Mesenchymal stem cell (in vitro differentiated cells and primary cell): ENCODE data around the gene CAPZB.

Source experiments
- DNase-seq: peaks from one replicate; pipeline ENCODE4 v3.0.0-alpha.2; 2013
- H2AFZ ChIP-seq: one replicate; pipeline ENCODE4 v1.6.1; 2013; ENCODE audit warnings: low read depth, mild to moderate bottlenecking, control low read depth, inconsistent platforms, low read length, moderate library complexity
- H2AK5ac ChIP-seq: 2 replicates; pipeline ENCODE4 v1.6.1; 2013; ENCODE audit warnings: low read length, moderate library complexity, mild to moderate bottlenecking, inconsistent platforms; ENCODE audit not compliant: severe bottlenecking
- H2BK120ac ChIP-seq: one replicate; pipeline ENCODE4 v1.6.1; 2013; ENCODE audit warnings: low read depth, mild to moderate bottlenecking, inconsistent platforms, low read length, moderate library complexity
- H2BK12ac ChIP-seq, 2 experiments: one replicate each; pipeline ENCODE4 v1.6.1; 2013; ENCODE audit warnings: inconsistent platforms in 2 of 2, low read length in 2 of 2, mild to moderate bottlenecking in 2 of 2, moderate library complexity in 2 of 2, control low read depth in 1 of 2
- H2BK15ac ChIP-seq: one replicate; pipeline ENCODE4 v1.6.1; 2013; ENCODE audit warnings: mild to moderate bottlenecking, low read depth, inconsistent platforms; ENCODE audit not compliant: poor library complexity, severe bottlenecking
- H2BK5ac ChIP-seq: 2 replicates; pipeline ENCODE4 v1.6.1; 2013; ENCODE audit warnings: low read depth, mild to moderate bottlenecking, low read length, control low read depth, inconsistent platforms; ENCODE audit not compliant: poor library complexity, severe bottlenecking
- H3K14ac ChIP-seq, 2 experiments: one replicate each; pipeline ENCODE4 v1.6.1; 2013; ENCODE audit warnings: inconsistent platforms in 2 of 2, low read length in 2 of 2, control low read depth in 1 of 2, mild to moderate bottlenecking in 1 of 2, moderate library complexity in 1 of 2
- H3K18ac ChIP-seq, 2 experiments: one replicate each; pipeline ENCODE4 v1.6.1; 2013; ENCODE audit warnings: inconsistent platforms in 2 of 2, low read length in 2 of 2, control low read depth in 1 of 2, low read depth in 1 of 2, mild to moderate bottlenecking in 1 of 2
- H3K23ac ChIP-seq, 2 experiments: one replicate each; pipeline ENCODE4 v1.6.1; 2013; ENCODE audit warnings: inconsistent platforms in 2 of 2, low read length in 2 of 2, mild to moderate bottlenecking in 2 of 2, moderate library complexity in 2 of 2, control low read depth in 1 of 2
- H3K27ac ChIP-seq: 2 replicates; pipeline ENCODE4 v1.5.1; 2013; ENCODE audit warnings: mild to moderate bottlenecking, moderate library complexity, low read length, control low read depth, inconsistent platforms; ENCODE audit not compliant: poor library complexity, severe bottlenecking
- H3K27me3 ChIP-seq, 2 experiments: 2 replicates each; pipeline versions ENCODE4 v1.6.1 to v1.7.0; 2013; ENCODE audit warnings: low read length in 2 of 2, mild to moderate bottlenecking in 2 of 2, moderate library complexity in 2 of 2, control low read depth in 1 of 2, inconsistent platforms in 1 of 2; ENCODE audit not compliant: control insufficient read depth in 1 of 2, insufficient read depth in 1 of 2
- H3K36me3 ChIP-seq, 2 experiments: 2 replicates each; pipeline versions ENCODE4 v1.6.1 to v1.7.0; 2013; ENCODE audit warnings: low read length in 2 of 2, control low read depth in 1 of 2, inconsistent platforms in 1 of 2, low read depth in 1 of 2, mild to moderate bottlenecking in 1 of 2; ENCODE audit not compliant: insufficient read depth in 2 of 2, control insufficient read depth in 1 of 2
- H3K4ac ChIP-seq, 2 experiments: one replicate each; pipeline ENCODE4 v1.6.1; 2013; ENCODE audit warnings: inconsistent platforms in 2 of 2, low read length in 2 of 2, mild to moderate bottlenecking in 2 of 2, moderate library complexity in 2 of 2, control low read depth in 1 of 2, low read depth in 1 of 2
- H3K4me1 ChIP-seq: 2 replicates; pipeline ENCODE4 v1.6.1; 2013; ENCODE audit warnings: low read depth, low read length, control low read depth; ENCODE audit not compliant: control insufficient read depth, insufficient read depth
- H3K4me2 ChIP-seq: 2 replicates; pipeline ENCODE4 v1.6.1; 2013; ENCODE audit warnings: low read length, mild to moderate bottlenecking, inconsistent platforms; ENCODE audit not compliant: poor library complexity, severe bottlenecking
- H3K4me3 ChIP-seq, 2 experiments: 2 replicates each; pipeline versions ENCODE4 v1.5.1 to v1.7.0; 2013; ENCODE audit warnings: low read length in 2 of 2, mild to moderate bottlenecking in 2 of 2, control low read depth in 1 of 2, low read depth in 1 of 2; ENCODE audit not compliant: insufficient read depth in 1 of 2
- H3K79me1 ChIP-seq: replicated peaks from 2 replicates; pipeline ENCODE4 v1.6.1; 2013; ENCODE audit warnings: mild to moderate bottlenecking, control low read depth, low read length, inconsistent platforms; ENCODE audit not compliant: poor library complexity, severe bottlenecking
- H3K9ac ChIP-seq: 2 replicates; pipeline ENCODE4 v1.7.0; 2013; ENCODE audit warnings: mild to moderate bottlenecking, low read length, moderate library complexity
- H3K9me3 ChIP-seq: 2 replicates; pipeline ENCODE4 v1.7.0; 2013; ENCODE audit warnings: mild to moderate bottlenecking, low read length; ENCODE audit not compliant: control insufficient read depth
- H4K8ac ChIP-seq: one replicate; pipeline ENCODE4 v1.6.1; 2013; ENCODE audit warnings: inconsistent platforms, mild to moderate bottlenecking, low read length, moderate library complexity
- H4K91ac ChIP-seq: one replicate; pipeline ENCODE4 v1.6.1; 2013; ENCODE audit warnings: mild to moderate bottlenecking, low read length, inconsistent platforms
- WGBS: methylation state at CpG from one replicate; pipeline ENCODE4 v1.1.7; 2013; ENCODE audit warnings: mixed read lengths; 5-methylcytosine and 5-hydroxymethylcytosine counted together

CAPZB gene

GRCh38 chr1:19312782-19313635, 172.3 kb downstream of the CAPZB start:
- 50% methylated on average over 18 of the region's 20 CpGs for WGBS
- Histone ChIP-seq H3K23ac (no peak overlapping the region), H3K4me1 (peaks cover 46% of the 10 kb centered on the region), H4K91ac (no peak overlapping the region), H3K4me2 (peak overlapping the region; percentile 74), H3K36me3 (peaks cover 27 to 33% of the 10 kb centered on the region in 2 experiments), H2BK120ac (no peak overlapping the region), H3K27me3 (no peaks in the 10 kb centered on the region), H3K4me3 (peak overlapping the region; percentile 82), H4K8ac (peak overlapping the region; percentile 5), H2BK5ac (no peak overlapping the region), H2AK5ac (peak overlapping the region; percentile 46), H3K79me1 (peaks cover 50% of the 10 kb centered on the region), H2AFZ (no peak overlapping the region), H3K4ac (peak overlapping the region in 1 of 2 experiments; percentile 94), H3K14ac (peak overlapping the region in 1 of 2 experiments; percentile 66), H3K9ac (peak overlapping the region; percentile 94), H2BK15ac (peak overlapping the region; percentile 68), H2BK12ac (peak overlapping the region; percentile 18 to 75), H3K18ac (peak overlapping the region; percentile 23 to 68), H3K9me3 (no peaks in the 10 kb centered on the region), H3K27ac (peak overlapping the region; percentile 39)
- no peak for DNase-seq

GRCh38 chr1:19311931-19312781, 173.2 kb downstream of the CAPZB start, which contains the start of the genes AKR7A2 and SLC66A1:
AKR7A2 (minus strand) TSS chr1:19312144; CDS start chr1:19312124, 20 bp downstream.
SLC66A1 (plus strand) TSS chr1:19312326; CDS start chr1:19317678, 5,352 bp downstream.
- WGBS = 1% methylated on average over 68 of the region's 105 CpGs
- Histone ChIP-seq H3K9me3 (no peaks in the 10 kb centered on the region), H3K18ac (peak within 1 kb of the TSS; percentile 95 to 98), H2AFZ (peak within 1 kb of the TSS; percentile 75), H2BK15ac (peak within 1 kb of the TSS; percentile 68), H4K91ac (peak within 1 kb of the TSS; percentile 93), H3K9ac (peak within 1 kb of the TSS; percentile 94), H2BK120ac (peak within 1 kb of the TSS; percentile 77), H4K8ac (peak within 1 kb of the TSS; percentile 87), H3K4me2 (peak within 1 kb of the TSS; percentile 94), H3K4ac (peak within 1 kb of the TSS; percentile 85 to 95), H2AK5ac (no peak within 1 kb of the TSS), H3K23ac (peak within 1 kb of the TSS; percentile 41 to 92), H3K36me3 (peaks cover 30 to 31% of the 10 kb centered on the region in 2 experiments), H3K27me3 (no peaks in the 10 kb centered on the region), H3K4me1 (peaks cover 43% of the 10 kb centered on the region), H2BK12ac (peak within 1 kb of the TSS in 1 of 2 experiments; percentile 85), H3K79me1 (peaks cover 46% of the 10 kb centered on the region), H3K14ac (peak within 1 kb of the TSS in 1 of 2 experiments; percentile 90), H2BK5ac (peak within 1 kb of the TSS; percentile 22), H3K4me3 (peak within 1 kb of the TSS; percentile 87 to 88), H3K27ac (peak within 1 kb of the TSS; percentile 48)
- peak; percentile 90 for DNase-seq

GRCh38 chr1:19311503-19311930, 173.8 kb downstream of the CAPZB start:
- Histone ChIP-seq H4K91ac (peak overlapping the region; percentile 93), H3K4me3 (peak overlapping the region; percentile 87 to 88), H3K4me2 (peak overlapping the region; percentile 94), H3K9me3 (no peaks in the 10 kb centered on the region), H3K4me1 (peaks cover 40% of the 10 kb centered on the region), H3K79me1 (peaks cover 48% of the 10 kb centered on the region), H2AK5ac (no peak overlapping the region), H4K8ac (peak overlapping the region; percentile 78), H2BK120ac (no peak overlapping the region), H3K27ac (peak overlapping the region; percentile 17), H3K27me3 (no peaks in the 10 kb centered on the region), H2BK12ac (peak overlapping the region in 1 of 2 experiments; percentile 26), H3K4ac (peak overlapping the region; percentile 85 to 95), H2BK15ac (peak overlapping the region; percentile 3), H3K23ac (peak overlapping the region; percentile 41 to 92), H3K18ac (peak overlapping the region; percentile 95 to 97), H3K36me3 (peaks cover 35 to 37% of the 10 kb centered on the region in 2 experiments), H2AFZ (peak overlapping the region; percentile 75), H3K9ac (peak overlapping the region; percentile 89), H2BK5ac (no peak overlapping the region), H3K14ac (peak overlapping the region in 1 of 2 experiments; percentile 87)
- WGBS = 2% methylated on average over 29 of the region's 29 CpGs
- DNase-seq = no peak
